Measurements from ENCODE around the gene TLE6. TPM values are rescaled to one million over a fixed set of nuclear protein-coding genes. Genes with fewer than 3 reads are reported as not detected.

Gene TLE6
- total and polyA plus RNA-seq, 2 of the 13 experiments (the other 11 are each of a cell fraction or from before 2014, with no cell fraction given) = 0.24 to 5.5 TPM

DNA sequence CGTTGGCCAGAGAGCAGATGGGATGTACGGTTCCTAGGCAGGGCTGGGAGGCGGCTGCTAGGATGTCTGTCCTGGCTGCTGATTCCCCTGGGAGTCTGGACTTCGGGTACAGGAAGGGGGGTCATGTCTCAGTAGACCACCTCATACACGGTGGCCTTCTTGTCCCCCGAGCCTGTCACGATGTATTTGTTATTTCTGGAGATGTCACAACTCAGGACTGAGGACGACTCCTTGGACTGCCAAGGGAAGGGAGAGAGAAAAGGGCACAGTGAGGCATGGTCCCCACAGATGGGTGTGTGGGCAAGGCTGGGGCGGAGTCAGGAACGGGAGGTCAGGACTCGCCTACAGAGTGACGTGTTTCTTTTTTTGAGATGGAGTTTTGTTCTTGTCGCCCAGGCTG lies 20.4 kb downstream of the TLE6 start (continued):
- TF ChIP-seq ZNF33A (CRISPR knock-in tag; IDR thresholded peaks at IDR 0.05; ENCODE audit: borderline replicate concordance) = no peak
- TF ChIP-seq EZH2 (conservative IDR thresholded peaks at IDR 0.05; ENCODE audit: low read depth, low read length) = no peak
- TF ChIP-seq ZNF746 (CRISPR knock-in tag; IDR thresholded peaks at IDR 0.05) = no peak
- TF ChIP-seq ZNF496 (CRISPR knock-in tag; IDR thresholded peaks at IDR 0.05; ENCODE audit: insufficient replicate concordance) = no peak
- no peak for TF ChIP-seq MTF1 (CRISPR knock-in tag; IDR thresholded peaks at IDR 0.05)
- TF ChIP-seq PLRG1 (conservative IDR thresholded peaks at IDR 0.05) = no peak
- no peak for TF ChIP-seq ZNF644 (CRISPR knock-in tag; IDR thresholded peaks at IDR 0.05; ENCODE audit: low read depth)
- no peak for TF ChIP-seq ZFYVE20 (CRISPR knock-in tag; IDR thresholded peaks at IDR 0.05; ENCODE audit: borderline replicate concordance, low read depth)
- TF ChIP-seq TMF1 (CRISPR knock-in tag; IDR thresholded peaks at IDR 0.05; ENCODE audit: low read depth) = no peak
- TF ChIP-seq, protein P1, sequence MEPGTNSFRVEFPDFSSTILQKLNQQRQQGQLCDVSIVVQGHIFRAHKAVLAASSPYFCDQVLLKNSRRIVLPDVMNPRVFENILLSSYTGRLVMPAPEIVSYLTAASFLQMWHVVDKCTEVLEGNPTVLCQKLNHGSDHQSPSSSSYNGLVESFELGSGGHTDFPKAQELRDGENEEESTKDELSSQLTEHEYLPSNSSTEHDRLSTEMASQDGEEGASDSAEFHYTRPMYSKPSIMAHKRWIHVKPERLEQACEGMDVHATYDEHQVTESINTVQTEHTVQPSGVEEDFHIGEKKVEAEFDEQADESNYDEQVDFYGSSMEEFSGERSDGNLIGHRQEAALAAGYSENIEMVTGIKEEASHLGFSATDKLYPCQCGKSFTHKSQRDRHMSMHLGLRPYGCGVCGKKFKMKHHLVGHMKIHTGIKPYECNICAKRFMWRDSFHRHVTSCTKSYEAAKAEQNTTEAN (CRISPR knock-in tag; conservative IDR thresholded peaks at IDR 0.05) = no peak
- TF ChIP-seq AGO1 (IDR thresholded peaks at IDR 0.05; ENCODE audit: low read depth, low read length, poor library complexity, severe bottlenecking) = no peak
- TF ChIP-seq SRSF4 (IDR thresholded peaks at IDR 0.05; ENCODE audit: low read depth, low read length, poor library complexity, severe bottlenecking) = no peak
- TF ChIP-seq, protein P2, sequence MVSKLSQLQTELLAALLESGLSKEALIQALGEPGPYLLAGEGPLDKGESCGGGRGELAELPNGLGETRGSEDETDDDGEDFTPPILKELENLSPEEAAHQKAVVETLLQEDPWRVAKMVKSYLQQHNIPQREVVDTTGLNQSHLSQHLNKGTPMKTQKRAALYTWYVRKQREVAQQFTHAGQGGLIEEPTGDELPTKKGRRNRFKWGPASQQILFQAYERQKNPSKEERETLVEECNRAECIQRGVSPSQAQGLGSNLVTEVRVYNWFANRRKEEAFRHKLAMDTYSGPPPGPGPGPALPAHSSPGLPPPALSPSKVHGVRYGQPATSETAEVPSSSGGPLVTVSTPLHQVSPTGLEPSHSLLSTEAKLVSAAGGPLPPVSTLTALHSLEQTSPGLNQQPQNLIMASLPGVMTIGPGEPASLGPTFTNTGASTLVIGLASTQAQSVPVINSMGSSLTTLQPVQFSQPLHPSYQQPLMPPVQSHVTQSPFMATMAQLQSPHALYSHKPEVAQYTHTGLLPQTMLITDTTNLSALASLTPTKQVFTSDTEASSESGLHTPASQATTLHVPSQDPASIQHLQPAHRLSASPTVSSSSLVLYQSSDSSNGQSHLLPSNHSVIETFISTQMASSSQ (IDR thresholded peaks at IDR 0.05; ENCODE audit: low read depth) = no peak
- TF ChIP-seq, protein P2 (CRISPR knock-in tag; IDR thresholded peaks at IDR 0.05; ENCODE audit: borderline replicate concordance) = no peak

Measured in HepG2 (cell line).